OCI-LY3 (cell line): ENCODE results near the gene HES6.

Experiments used
- H2AFZ ChIP-seq: fragments of 200-600, 300-600 bp; shearing (Covaris generic); 2 replicates; pipeline ENCODE4 v1.6.0; 2014; ENCODE audit warnings: antibody characterized with exemption, low read depth, low read length
- H3K27ac ChIP-seq: fragments of 200-600, 300-600 bp; sonication (generic); 2 replicates; pipeline ENCODE4 v1.5.1; 2014; ENCODE audit warnings: mild to moderate bottlenecking, low read length, moderate library complexity, mixed read lengths
- H3K27me3 ChIP-seq: fragments of 200-600, 300-600 bp; sonication (generic); 2 replicates; pipeline ENCODE4 v1.6.1; 2014; ENCODE audit warnings: low read depth, low read length, mixed read lengths
- H3K36me3 ChIP-seq: fragments of 200-600, 300-600 bp; sonication (generic); replicated peaks from 2 replicates; pipeline ENCODE3; 2014; ENCODE audit warnings: low read depth, low read length, mixed read lengths
- H3K4me1 ChIP-seq: fragments of 300-600, 200-600 bp; sonication (generic); 2 replicates; pipeline ENCODE4 v1.6.1; 2014; ENCODE audit warnings: low read length, mixed read lengths
- H3K4me2 ChIP-seq: fragments of 200-600, 300-600 bp; sonication (generic); 2 replicates; pipeline ENCODE4 v1.6.1; 2014; ENCODE audit warnings: low read length, mixed read lengths
- H3K4me3 ChIP-seq: fragments of 300-600, 200-600 bp; sonication (generic); 2 replicates; pipeline ENCODE4 v1.5.1; 2014; ENCODE audit warnings: antibody characterized with exemption, mild to moderate bottlenecking, low read length, moderate library complexity
- H3K79me2 ChIP-seq: fragments of 300-600, 200-600 bp; shearing (Covaris generic); 2 replicates; pipeline ENCODE4 v1.6.1; 2014; ENCODE audit warnings: mild to moderate bottlenecking, low read length, mixed read lengths
- H3K9ac ChIP-seq: fragments of 300-600, 200-600 bp; shearing (Covaris generic); 2 replicates; pipeline ENCODE4 v1.6.0; 2014; ENCODE audit warnings: mild to moderate bottlenecking, low read length, moderate library complexity
- H3K9me3 ChIP-seq: fragments of 200-600, 300-600 bp; shearing (Covaris generic); 2 replicates; pipeline ENCODE4 v1.6.1; 2014; ENCODE audit warnings: low read length, mixed read lengths; ENCODE audit not compliant: insufficient read depth
- H4K20me1 ChIP-seq: fragments of 200-600, 300-600 bp; sonication (generic); 2 replicates; pipeline ENCODE4 v1.6.1; 2016; ENCODE audit warnings: low read length, mixed read lengths; ENCODE audit not compliant: insufficient read depth
- EZH2phosphoT487 ChIP-seq: fragments of 200-600 bp; shearing (Covaris generic); IDR thresholded peaks from 2 replicates; pipeline ENCODE4 v1.6.1; 2018; ENCODE audit warnings: antibody characterized with exemption, mixed run types, low read depth
- TF ChIP-seq, protein P1 (sequence below): fragments of 200-600, 300-600 bp; sonication (generic); IDR thresholded peaks from 2 replicates; pipeline ENCODE4 v1.5.1; 2014; ENCODE audit warnings: antibody characterized with exemption, low read length, low read depth

Gene HES6

GRCh38 chr2:238287737-238288649, 48.2 kb upstream of the HES6 start, which contains the start of gene PER2:
Gene PER2, minus strand, starts transcription at chr2:238288610. Its CDS starts 10,674 bp downstream, at chr2:238277936.
- H3K4me1 ChIP-seq: peaks cover 12% of the 10 kb centered on the region
- H3K27me3 ChIP-seq: no peaks in the 10 kb centered on the region
- H3K79me2 ChIP-seq: peaks cover 52% of the 10 kb centered on the region
- H3K4me2 ChIP-seq: peak within 1 kb of the TSS; percentile 73
- no peak for TF ChIP-seq EZH2phosphoT487
- TF ChIP-seq, protein P1, sequence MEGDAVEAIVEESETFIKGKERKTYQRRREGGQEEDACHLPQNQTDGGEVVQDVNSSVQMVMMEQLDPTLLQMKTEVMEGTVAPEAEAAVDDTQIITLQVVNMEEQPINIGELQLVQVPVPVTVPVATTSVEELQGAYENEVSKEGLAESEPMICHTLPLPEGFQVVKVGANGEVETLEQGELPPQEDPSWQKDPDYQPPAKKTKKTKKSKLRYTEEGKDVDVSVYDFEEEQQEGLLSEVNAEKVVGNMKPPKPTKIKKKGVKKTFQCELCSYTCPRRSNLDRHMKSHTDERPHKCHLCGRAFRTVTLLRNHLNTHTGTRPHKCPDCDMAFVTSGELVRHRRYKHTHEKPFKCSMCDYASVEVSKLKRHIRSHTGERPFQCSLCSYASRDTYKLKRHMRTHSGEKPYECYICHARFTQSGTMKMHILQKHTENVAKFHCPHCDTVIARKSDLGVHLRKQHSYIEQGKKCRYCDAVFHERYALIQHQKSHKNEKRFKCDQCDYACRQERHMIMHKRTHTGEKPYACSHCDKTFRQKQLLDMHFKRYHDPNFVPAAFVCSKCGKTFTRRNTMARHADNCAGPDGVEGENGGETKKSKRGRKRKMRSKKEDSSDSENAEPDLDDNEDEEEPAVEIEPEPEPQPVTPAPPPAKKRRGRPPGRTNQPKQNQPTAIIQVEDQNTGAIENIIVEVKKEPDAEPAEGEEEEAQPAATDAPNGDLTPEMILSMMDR: no peak
- peak within 1 kb of the TSS; percentile 72 for H2AFZ ChIP-seq
- no peaks in the 10 kb centered on the region for H3K9me3 ChIP-seq
- H3K27ac ChIP-seq: peak within 1 kb of the TSS; percentile 44; the same call in 1 of the 2 replicates
- peak within 1 kb of the TSS; percentile 95 for H3K4me3 ChIP-seq
- H4K20me1 ChIP-seq: peaks cover 3% of the 10 kb centered on the region; the same call in 1 of the 2 replicates
- peak within 1 kb of the TSS; percentile 82 for H3K9ac ChIP-seq
- no peaks in the 10 kb centered on the region for H3K36me3 ChIP-seq

GRCh38 chr2:238286987-238287736, 47.3 kb upstream of the HES6 start:
- Histone ChIP-seq H3K27me3 (no peaks in the 10 kb centered on the region), H3K9me3 (no peaks in the 10 kb centered on the region), H3K27ac (no peak overlapping the region), H3K4me1 (peaks cover 12% of the 10 kb centered on the region), H4K20me1 (peaks cover 3% of the 10 kb centered on the region; the same call in 1 of the 2 replicates), H3K9ac (peak overlapping the region; percentile 82; the same call in 1 of the 2 replicates), H2AFZ (no peak overlapping the region), H3K79me2 (peaks cover 60% of the 10 kb centered on the region), H3K36me3 (no peaks in the 10 kb centered on the region), H3K4me2 (peak overlapping the region; percentile 71), H3K4me3 (peak overlapping the region; percentile 95)
- no peak for TF ChIP-seq EZH2phosphoT487
- TF ChIP-seq, protein P1: no peak

- Histone ChIP-seq H3K79me2 (peaks cover 66% of the 10 kb centered on the region), H4K20me1 (peaks cover 3% of the 10 kb centered on the region; the same call in 1 of the 2 replicates)
- no peak for TF ChIP-seq EZH2phosphoT487
- TF ChIP-seq, protein P1: no peak
Measured at GRCh38 chr2:238286551-238286950, 46.7 kb upstream of the HES6 start.

GRCh38 chr2:238286095-238286494, 46.3 kb upstream of the HES6 start:
- Histone ChIP-seq H3K9ac (no peak overlapping the region), H2AFZ (no peak overlapping the region), H3K9me3 (no peaks in the 10 kb centered on the region), H3K36me3 (no peaks in the 10 kb centered on the region), H3K4me1 (peaks cover 12% of the 10 kb centered on the region), H3K4me3 (no peak overlapping the region), H3K27me3 (no peaks in the 10 kb centered on the region), H3K27ac (no peak overlapping the region), H3K4me2 (no peak overlapping the region), H4K20me1 (peaks cover 3% of the 10 kb centered on the region; the same call in 1 of the 2 replicates), H3K79me2 (peaks cover 71% of the 10 kb centered on the region)
- TF ChIP-seq, protein P1: no peak
- no peak for TF ChIP-seq EZH2phosphoT487

More at GRCh38 chr2:238286551-238286950, 46.7 kb upstream of the HES6 start:
- H3K9me3 ChIP-seq: no peaks in the 10 kb centered on the region
- H3K27me3 ChIP-seq: no peaks in the 10 kb centered on the region
- no peak overlapping the region for H2AFZ ChIP-seq
- no peak overlapping the region for H3K4me2 ChIP-seq
- H3K4me1 ChIP-seq: peaks cover 12% of the 10 kb centered on the region
- H3K4me3 ChIP-seq: no peak overlapping the region
- H3K9ac ChIP-seq: no peak overlapping the region
- H3K27ac ChIP-seq: no peak overlapping the region
- no peaks in the 10 kb centered on the region for H3K36me3 ChIP-seq
